ENCODE results near the gene MED6. TPM values are rescaled to one million over a fixed set of nuclear protein-coding genes. Genes with fewer than 3 reads are reported as not detected.

The MED6 gene
- polyA plus RNA-seq, 1 donor from 2014 or later: 46.6 TPM

- TF ChIP-seq SMC3 (conservative IDR thresholded peaks at IDR 0.05; ENCODE audit: poor library complexity) (no peak), REST (IDR thresholded peaks at IDR 0.05; ENCODE audit: borderline replicate concordance) (no peak), EZH2 (IDR thresholded peaks at IDR 0.05; ENCODE audit: borderline replicate concordance, insufficient read depth, low read length, poor library complexity, severe bottlenecking) (no peak), CTCF (IDR thresholded peaks at IDR 0.05; ENCODE audit: poor library complexity, severe bottlenecking) (no peak), MXI1 (conservative IDR thresholded peaks at IDR 0.05; ENCODE audit: poor library complexity, severe bottlenecking) (no peak), TAF1 (IDR thresholded peaks at IDR 0.05; ENCODE audit: low read depth) (no peak)
Measured at GRCh38 chr14:70558356-70558755, 42.1 kb downstream of the MED6 start.

GRCh38 chr14:70555890-70556289 lies 44.6 kb downstream of the MED6 start:
- no peak overlapping the region for H2AFZ ChIP-seq (ENCODE audit: low read depth, low read length)

More at GRCh38 chr14:70558356-70558755, 42.1 kb downstream of the MED6 start:
- Histone ChIP-seq H3K4me2 (ENCODE audit: low read length) (no peak overlapping the region), H3K9ac (ENCODE audit: low read length) (no peak overlapping the region), H3K4me3 (ENCODE audit: low read length) (no peak overlapping the region), H3F3A (ENCODE audit: insufficient read depth, low read length, poor library complexity, severe bottlenecking) (no peaks in the 10 kb centered on the region), H2AFZ (ENCODE audit: low read depth, low read length) (no peak overlapping the region), H3K9me2 (ENCODE audit: insufficient read depth, low read length) (no peaks in the 10 kb centered on the region), H3K79me2 (replicated peaks; ENCODE audit: insufficient read depth, low read length) (no peaks in the 10 kb centered on the region), H3K27ac (ENCODE audit: low read length) (no peak overlapping the region), H3K9me3 (ENCODE audit: low read length) (peaks cover 3% of the 10 kb centered on the region), H3K27me3 (ENCODE audit: insufficient read depth, low read depth, low read length) (no peaks in the 10 kb centered on the region), H4K20me1 (ENCODE audit: insufficient read depth) (no peaks in the 10 kb centered on the region), H3K36me3 (ENCODE audit: insufficient read depth, low read length) (peaks cover 4% of the 10 kb centered on the region)

More at GRCh38 chr14:70555890-70556289, 44.6 kb downstream of the MED6 start:
- H3K27ac ChIP-seq (ENCODE audit: low read length): no peak overlapping the region
- no peaks in the 10 kb centered on the region for H4K20me1 ChIP-seq (ENCODE audit: insufficient read depth)
- H3K36me3 ChIP-seq (ENCODE audit: insufficient read depth, low read length): no peaks in the 10 kb centered on the region
- no peaks in the 10 kb centered on the region for H3K9me3 ChIP-seq (ENCODE audit: low read length)
- no peak overlapping the region for H3K4me2 ChIP-seq (ENCODE audit: low read length)
- no peak overlapping the region for H3K9ac ChIP-seq (ENCODE audit: low read length)
- H3K27me3 ChIP-seq (ENCODE audit: insufficient read depth, low read depth, low read length): no peaks in the 10 kb centered on the region
- TF ChIP-seq CTCF (IDR thresholded peaks at IDR 0.05; ENCODE audit: poor library complexity, severe bottlenecking): no peak
- H3K9me2 ChIP-seq (ENCODE audit: insufficient read depth, low read length): no peaks in the 10 kb centered on the region
- no peaks in the 10 kb centered on the region for H3F3A ChIP-seq (ENCODE audit: insufficient read depth, low read length, poor library complexity, severe bottlenecking)
- H3K4me3 ChIP-seq (ENCODE audit: low read length): no peak overlapping the region
- no peaks in the 10 kb centered on the region for H3K79me2 ChIP-seq (replicated peaks; ENCODE audit: insufficient read depth, low read length)
